Measurements from ENCODE around the gene TSACC. TPM values are rescaled to one million over a fixed set of nuclear protein-coding genes. Genes with fewer than 3 reads are reported as not detected.

TSACC gene
- total and polyA plus RNA-seq, 10 of the 15 experiments (the other 5 are each of a cell fraction or from before 2014, with no cell fraction given), result 0.25 to 2.8 (median 0.92) TPM; not detected in 4

- intact Hi-C loops (cut with micrococcal nuclease; ENCODE audit: unreplicated experiment) (loop anchor here (2.0 kb wide), 1 partner anchor 225 kb away; no protein-coding TSS in a partner anchor), in situ Hi-C loops (cut with MboI) (loop anchor here (5.0 kb wide), 1 partner anchor 58 kb away; no protein-coding TSS in a partner anchor)
- no peak for FAIRE-seq
- ATAC-seq, result no peak
- RAD21 ChIA-PET (ENCODE audit: unreplicated experiment), result interaction anchor here (6.3 kb wide), 1 partner anchor 62 kb away, joined by 162 read pairs; no protein-coding TSS in a partner anchor
- DNase-seq (ENCODE audit: low read depth, low spot score), result no peak
- H4K20me1 ChIP-seq (ENCODE audit: control insufficient read depth, insufficient read depth), result no peaks in the 10 kb centered on the region
- no peak overlapping the region for H3K4me3 ChIP-seq
- no peaks in the 10 kb centered on the region for H3K36me3 ChIP-seq (ENCODE audit: control insufficient read depth in 2 of 2, insufficient read depth in 2 of 2, low read length in 1 of 2)
- no peak for TF ChIP-seq CTCF (IDR thresholded peaks at IDR 0.05 in 2 of 3, conservative IDR thresholded peaks at IDR 0.05 in 1 of 3; ENCODE audit: control insufficient read depth in 2 of 3, extremely low read depth in 1 of 3, insufficient read depth in 1 of 3, low read depth in 3 of 3, low read length in 3 of 3)
- TF ChIP-seq MAX (IDR thresholded peaks at IDR 0.05; ENCODE audit: low read depth, low read length), result no peak
- TF ChIP-seq CHD2 (IDR thresholded peaks at IDR 0.05; ENCODE audit: borderline replicate concordance, low read depth, low read length), result no peak
- no peak for TF ChIP-seq SMC3 (IDR thresholded peaks at IDR 0.05; ENCODE audit: borderline replicate concordance, low read length)
- TF ChIP-seq ASH2L (IDR thresholded peaks at IDR 0.05; ENCODE audit: borderline replicate concordance, low read depth), result no peak
- TF ChIP-seq HCFC1 (IDR thresholded peaks at IDR 0.05; ENCODE audit: low read length), result no peak
- TF ChIP-seq ETV6 (conservative IDR thresholded peaks at IDR 0.05 in 1 of 2, IDR thresholded peaks at IDR 0.05 in 1 of 2; ENCODE audit: borderline replicate concordance in 1 of 2, low read depth in 1 of 2), result no peak
- TF ChIP-seq TCF7 (IDR thresholded peaks at IDR 0.05; ENCODE audit: borderline replicate concordance), result no peak
- TF ChIP-seq ZBTB11 (CRISPR knock-in tag; IDR thresholded peaks at IDR 0.05), result no peak
- TF ChIP-seq RBBP5 (conservative IDR thresholded peaks at IDR 0.05), result no peak
- no peak for TF ChIP-seq ZZZ3 (IDR thresholded peaks at IDR 0.05; ENCODE audit: control insufficient read depth, insufficient read length, low read depth)
- TF ChIP-seq ZBTB33 (IDR thresholded peaks at IDR 0.05), result no peak
- TF ChIP-seq SREBF1 (IDR thresholded peaks at IDR 0.05; ENCODE audit: low read length), result no peak
- no peak for TF ChIP-seq ZNF622 (IDR thresholded peaks at IDR 0.05)
- TF ChIP-seq SMARCA5 (IDR thresholded peaks at IDR 0.05), result no peak
- no peak for TF ChIP-seq HDGF (IDR thresholded peaks at IDR 0.05)
- no peak overlapping the region for H3K9ac ChIP-seq (ENCODE audit: control insufficient read depth, insufficient read depth, low read length)
- no peak overlapping the region for H2AFZ ChIP-seq (ENCODE audit: control insufficient read depth, low read depth, low read length)
- 40% methylated on average over 3 of the region's 3 CpGs for WGBS (ENCODE audit: insufficient coverage, insufficient replicate concordance, low lambda C conversion rate, missing lambda C conversion rate)
- SMC1A ChIA-PET (ENCODE audit: uncharacterized antibody, unreplicated experiment), result interaction anchor here (1.7 to 5.4 kb wide), 3 partner anchors 50 to 66 kb away, joined by 5 to 149 read pairs (median 18); no protein-coding TSS in a partner anchor
- peaks cover 6 to 9% of the 10 kb centered on the region in 2 experiments for H3K27me3 ChIP-seq (replicated peaks in 1 of 2; ENCODE audit: control insufficient read depth in 2 of 2, insufficient read depth in 2 of 2, low read length in 1 of 2)
- H3K79me2 ChIP-seq (ENCODE audit: control insufficient read depth, insufficient read depth, low read length), result no peaks in the 10 kb centered on the region
- H3K4me1 ChIP-seq (ENCODE audit: control insufficient read depth, insufficient read depth, low read length), result no peaks in the 10 kb centered on the region
- H3K4me2 ChIP-seq (ENCODE audit: control insufficient read depth, insufficient read depth), result no peak overlapping the region
- H3K27ac ChIP-seq (ENCODE audit: control insufficient read depth, insufficient read depth), result no peak overlapping the region
- CTCF ChIA-PET, result interaction anchor here (0.8 to 7.8 kb wide), 9 partner anchors 18 to 224 kb away, joined by 3 to 468 read pairs (median 4); partner anchors contain the start of gene NAXE
- no TSS peak for BruUV-seq (replicated peaks)
- POLR2A ChIA-PET, result no interaction called here
- no peaks in the 10 kb centered on the region for H3K9me3 ChIP-seq (replicated peaks; ENCODE audit: control insufficient read depth, insufficient read depth, low read length)
Observed at GRCh38 chr1:156384007-156384406, 45.7 kb downstream of the TSACC start.

Data from GM12878 (cell line).